ENCODE measurements around the gene PCDHGA1.
A peak's percentile ranks its signal among the peaks of the same experiment; 100 is the strongest.

DNA sequence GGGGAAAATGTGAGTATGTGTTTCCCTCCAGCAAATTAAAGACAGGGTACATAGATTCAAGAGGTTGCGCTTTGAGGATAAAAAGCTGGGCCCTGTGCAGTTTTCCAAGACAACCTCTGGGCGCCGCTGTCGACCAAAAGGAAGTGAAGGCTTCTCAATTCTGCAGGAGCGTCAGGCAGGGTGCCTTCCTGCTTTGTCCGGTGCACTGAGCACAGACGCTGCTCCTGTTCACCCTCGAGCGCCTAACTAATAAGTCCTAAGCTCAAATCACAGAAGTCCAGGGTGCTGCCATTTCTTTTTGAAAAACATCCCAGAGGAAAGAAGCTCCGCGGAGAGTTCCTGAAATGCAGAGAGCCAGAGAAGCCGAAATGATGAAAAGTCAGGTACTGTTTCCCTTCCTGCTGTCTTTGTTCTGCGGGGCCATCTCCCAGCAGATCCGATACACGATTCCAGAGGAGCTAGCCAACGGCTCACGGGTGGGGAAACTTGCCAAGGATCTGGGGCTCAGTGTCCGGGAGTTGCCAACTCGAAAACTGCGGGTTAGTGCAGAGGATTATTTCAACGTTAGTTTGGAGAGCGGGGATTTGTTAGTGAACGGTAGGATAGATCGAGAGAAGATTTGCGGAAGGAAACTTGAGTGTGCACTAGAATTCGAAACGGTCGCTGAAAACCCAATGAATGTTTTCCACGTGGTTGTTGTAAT, 19.8 kb downstream of the PCDHGA1 start, which contains the start of gene PCDHGB1:
- TF ChIP-seq, protein P1, sequence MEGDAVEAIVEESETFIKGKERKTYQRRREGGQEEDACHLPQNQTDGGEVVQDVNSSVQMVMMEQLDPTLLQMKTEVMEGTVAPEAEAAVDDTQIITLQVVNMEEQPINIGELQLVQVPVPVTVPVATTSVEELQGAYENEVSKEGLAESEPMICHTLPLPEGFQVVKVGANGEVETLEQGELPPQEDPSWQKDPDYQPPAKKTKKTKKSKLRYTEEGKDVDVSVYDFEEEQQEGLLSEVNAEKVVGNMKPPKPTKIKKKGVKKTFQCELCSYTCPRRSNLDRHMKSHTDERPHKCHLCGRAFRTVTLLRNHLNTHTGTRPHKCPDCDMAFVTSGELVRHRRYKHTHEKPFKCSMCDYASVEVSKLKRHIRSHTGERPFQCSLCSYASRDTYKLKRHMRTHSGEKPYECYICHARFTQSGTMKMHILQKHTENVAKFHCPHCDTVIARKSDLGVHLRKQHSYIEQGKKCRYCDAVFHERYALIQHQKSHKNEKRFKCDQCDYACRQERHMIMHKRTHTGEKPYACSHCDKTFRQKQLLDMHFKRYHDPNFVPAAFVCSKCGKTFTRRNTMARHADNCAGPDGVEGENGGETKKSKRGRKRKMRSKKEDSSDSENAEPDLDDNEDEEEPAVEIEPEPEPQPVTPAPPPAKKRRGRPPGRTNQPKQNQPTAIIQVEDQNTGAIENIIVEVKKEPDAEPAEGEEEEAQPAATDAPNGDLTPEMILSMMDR (IDR thresholded peaks at IDR 0.05): peak; percentile 88
- TF ChIP-seq ZFX (IDR thresholded peaks at IDR 0.05; ENCODE audit: borderline replicate concordance): no peak

Data from 22Rv1 (cell line).